Spleen (tissue), 11 donors: ENCODE results near the gene PTPN2. TPM values are rescaled to one million over a fixed set of nuclear protein-coding genes. Genes with fewer than 3 reads are reported as not detected.

ENCODE experiments used
- DNase-seq: peaks from one replicate; pipeline ENCODE4 v3.0.0-alpha.2; 2020
- H3K27ac ChIP-seq, 8 donors: fragments of 200-600 bp; sonication (generic) in 7 of 8; 1 replicate in 4 of 8; 2 replicates in 4 of 8; pipeline versions ENCODE4 v1.5.0 to v1.8.0; 2016 to 2021; ENCODE audit warnings: inconsistent platforms in 4 of 8, mild to moderate bottlenecking in 4 of 8, moderate library complexity in 1 of 8
- H3K27me3 ChIP-seq, 7 donors: fragments of 200-600 bp; sonication (generic) in 6 of 7; replicated peaks in 1 of 7; 1 replicate in 4 of 7; 2 replicates in 3 of 7; pipeline versions ENCODE4 v1.5.0 to v1.8.0; 2016 to 2021; ENCODE audit warnings: inconsistent platforms in 3 of 7, mild to moderate bottlenecking in 1 of 7
- H3K36me3 ChIP-seq, 6 donors: fragments of 200-600 bp; sonication (generic) in 5 of 6; 1 replicate in 4 of 6; 2 replicates in 2 of 6; pipeline versions ENCODE4 v1.5.0 to v1.8.0; 2016 to 2021; ENCODE audit warnings: inconsistent platforms in 2 of 6
- H3K4me1 ChIP-seq, 6 donors: fragments of 200-600 bp; sonication (generic) in 5 of 6; 1 replicate in 3 of 6; 2 replicates in 3 of 6; pipeline versions ENCODE4 v1.5.0 to v1.8.0; 2016 to 2021; ENCODE audit warnings: inconsistent platforms in 3 of 6
- H3K4me3 ChIP-seq, 8 donors: fragments of 200-600 bp; sonication (generic) in 7 of 8; 1 replicate in 4 of 8; 2 replicates in 4 of 8; pipeline versions ENCODE4 v1.5.0 to v1.8.0; 2016 to 2021; ENCODE audit warnings: inconsistent platforms in 4 of 8, mild to moderate bottlenecking in 4 of 8, moderate library complexity in 2 of 8
- H3K9me3 ChIP-seq, 8 donors: fragments of 200-600 bp; sonication (generic) in 7 of 8; 1 replicate in 4 of 8; 2 replicates in 4 of 8; pipeline versions ENCODE4 v1.5.0 to v1.8.0; 2016 to 2021; ENCODE audit warnings: inconsistent platforms in 4 of 8
- CTCF ChIP-seq, 11 experiments: fragments of 200-600 bp in 7 of 11; fragments of 450-650 bp in 4 of 11; sonication (generic) in 4 of 11; IDR thresholded peaks in 8 of 11; conservative IDR thresholded peaks in 3 of 11; 1 replicate in 7 of 11; 2 replicates in 4 of 11; pipeline versions ENCODE4 v1.4.0 to v1.8.0; 2016 to 2021; ENCODE audit warnings: antibody characterized with exemption in 11 of 11, inconsistent platforms in 4 of 11, mild to moderate bottlenecking in 1 of 11
- POLR2A ChIP-seq, 3 donors: fragments of 450-650 bp; IDR thresholded peaks; one replicate each; pipeline ENCODE4 v1.5.1; 2017; ENCODE audit warnings: antibody characterized with exemption in 3 of 3, mild to moderate bottlenecking in 1 of 3
- POLR2AphosphoS5 ChIP-seq, 3 donors: sonication (generic); formaldehyde crosslinking; IDR thresholded peaks; one replicate each; pipeline ENCODE4 v1.5.1; 2017; ENCODE audit warnings: antibody characterized with exemption in 3 of 3
- WGBS, 5 donors: extraction: QIAGEN DNeasy Blood & Tissue Kit in 3 of 5; methylation state at CpG; one replicate each; pipeline versions ENCODE4 v1.1.5 to v1.1.7; 2013 to 2018; 5-methylcytosine and 5-hydroxymethylcytosine counted together
- intact Hi-C: fragments of 100-400 bp; cut with DNase I; formaldehyde crosslinking; loops from one replicate; pipeline ENCODE4 v1.15.0; 2023; ENCODE audit warnings: low total_unique reads
- polyA plus RNA-seq, 3 donors: library from polyadenylated mRNA; stranded (reverse); fragments of 200-250 nt; gene quantifications; one replicate each; pipeline ENCODE4 v1.2.1, GENCODE V29; 2013
- total RNA-seq, 7 donors: library from RNA; depleted of rRNA in 3 of 7; stranded (reverse); fragments of >200 nt in 3 of 7; fragmentation: NEBNext Ultra II Directional in 4 of 7; extraction: Animal tissue kit (Norgen Biotek cat#: 25700) in 4 of 7; gene quantifications; one replicate each; pipeline versions ENCODE4 v1.1.0 to v1.2.1, GENCODE V29; 2016 to 2021
- donor health status: healthy with polysubstance abuse.
- donor health status: DM: no; HTN: no; CAD: no; lungs with moderate emphysema.
- donor health status: DM: no; HTN: no; CAD: no.
- donor health status: Bipolar disorder and iron deficiency.
- donor health status: healthy.
- donor health status: DM: no; HTN: no; CAD: no.
- donor health status: DM: yes; HTN: yes; CAD: no.

Gene PTPN2
- total and polyA plus RNA-seq, 10 donors: 47.9 to 92.1 (median 63.3) TPM

- DNase-seq: no peak
- Histone ChIP-seq H3K27ac (no peak overlapping the region), H3K9me3 (peaks cover 0 to 22% (median 20%) of the 10 kb centered on the region in 8 donors), H3K4me3 (no peak overlapping the region), H3K27me3 (no peaks in the 10 kb centered on the region), H3K4me1 (no peaks in the 10 kb centered on the region), H3K36me3 (peaks cover 4 to 99% (median 49%) of the 10 kb centered on the region in 6 donors)
- TF ChIP-seq CTCF (IDR thresholded peaks at IDR 0.05 in 8 of 11, conservative IDR thresholded peaks at IDR 0.05 in 3 of 11) (no peak), POLR2AphosphoS5 (IDR thresholded peaks at IDR 0.05) (no peak), POLR2A (IDR thresholded peaks at IDR 0.05) (no peak)
- WGBS, 5 donors: 95 to 99% (median 99%) methylated on average over 3 of the region's 3 CpGs
- intact Hi-C loops: no loop called here
Observed at GRCh38 chr18:12827588-12827987, 56.4 kb downstream of the PTPN2 start.

- no peak overlapping the region for H3K4me3 ChIP-seq
- no peak for TF ChIP-seq CTCF (IDR thresholded peaks at IDR 0.05 in 8 of 11, conservative IDR thresholded peaks at IDR 0.05 in 3 of 11)
- no peak for TF ChIP-seq POLR2A (IDR thresholded peaks at IDR 0.05)
- TF ChIP-seq POLR2AphosphoS5 (IDR thresholded peaks at IDR 0.05): no peak
- peaks cover 0 to 3% (median 0%) of the 10 kb centered on the region in 6 donors for H3K4me1 ChIP-seq
- peaks cover 0 to 22% (median 20%) of the 10 kb centered on the region in 8 donors for H3K9me3 ChIP-seq
- no peak for DNase-seq
- H3K27ac ChIP-seq: no peak overlapping the region
- intact Hi-C loops: no loop called here
- 82 to 95% (median 92%) methylated on average over 2 of the region's 2 CpGs for WGBS, 5 donors
- H3K27me3 ChIP-seq: no peaks in the 10 kb centered on the region
- H3K36me3 ChIP-seq: peaks cover 4 to 100% (median 52%) of the 10 kb centered on the region in 6 donors
Observed at GRCh38 chr18:12825230-12825629, 58.8 kb downstream of the PTPN2 start.

GRCh38 chr18:12823892-12824291 is 60.1 kb downstream of the PTPN2 start:
- DNase-seq: no peak
- Histone ChIP-seq H3K4me1 (peaks cover 0 to 13% (median 1%) of the 10 kb centered on the region in 6 donors), H3K36me3 (peaks cover 4 to 97% (median 49%) of the 10 kb centered on the region in 6 donors), H3K9me3 (peaks cover 0 to 21% (median 19%) of the 10 kb centered on the region in 8 donors), H3K27ac (no peak overlapping the region), H3K4me3 (no peak overlapping the region), H3K27me3 (no peaks in the 10 kb centered on the region)
- TF ChIP-seq POLR2AphosphoS5 (IDR thresholded peaks at IDR 0.05) (no peak), POLR2A (IDR thresholded peaks at IDR 0.05) (no peak), CTCF (IDR thresholded peaks at IDR 0.05 in 8 of 11, conservative IDR thresholded peaks at IDR 0.05 in 3 of 11) (no peak)
- WGBS, 5 donors: 93 to 100% (median 95%) methylated on average over 2 of the region's 2 CpGs
- intact Hi-C loops: no loop called here

GRCh38 chr18:12821408-12821807 is 62.6 kb downstream of the PTPN2 start:
- Histone ChIP-seq H3K27me3 (no peaks in the 10 kb centered on the region), H3K9me3 (no peaks in the 10 kb centered on the region), H3K36me3 (peaks cover 0 to 97% (median 41%) of the 10 kb centered on the region in 6 donors), H3K4me3 (no peak overlapping the region), H3K27ac (no peak overlapping the region), H3K4me1 (peaks cover 0 to 13% (median 1%) of the 10 kb centered on the region in 6 donors)
- TF ChIP-seq CTCF (IDR thresholded peaks at IDR 0.05 in 8 of 11, conservative IDR thresholded peaks at IDR 0.05 in 3 of 11): no peak
- TF ChIP-seq POLR2A (IDR thresholded peaks at IDR 0.05): no peak
- TF ChIP-seq POLR2AphosphoS5 (IDR thresholded peaks at IDR 0.05): no peak
- intact Hi-C loops: no loop called here
- WGBS, 5 donors: 84 to 91% (median 89%) methylated on average over 3 of the region's 3 CpGs
- DNase-seq: no peak
